ENCODE results near the gene MYG1. TPM values are rescaled to one million over a fixed set of nuclear protein-coding genes. Genes with fewer than 3 reads are reported as not detected.

MYG1 gene
- total and polyA plus RNA-seq, 2 of the 13 experiments (the other 11 are each of a cell fraction or from before 2014, with no cell fraction given): 38.6 to 58.0 TPM

- TF ChIP-seq, protein P1, sequence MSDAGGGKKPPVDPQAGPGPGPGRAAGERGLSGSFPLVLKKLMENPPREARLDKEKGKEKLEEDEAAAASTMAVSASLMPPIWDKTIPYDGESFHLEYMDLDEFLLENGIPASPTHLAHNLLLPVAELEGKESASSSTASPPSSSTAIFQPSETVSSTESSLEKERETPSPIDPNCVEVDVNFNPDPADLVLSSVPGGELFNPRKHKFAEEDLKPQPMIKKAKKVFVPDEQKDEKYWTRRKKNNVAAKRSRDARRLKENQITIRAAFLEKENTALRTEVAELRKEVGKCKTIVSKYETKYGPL (CRISPR knock-in tag; IDR thresholded peaks at IDR 0.05): no peak
- TF ChIP-seq, protein P2, sequence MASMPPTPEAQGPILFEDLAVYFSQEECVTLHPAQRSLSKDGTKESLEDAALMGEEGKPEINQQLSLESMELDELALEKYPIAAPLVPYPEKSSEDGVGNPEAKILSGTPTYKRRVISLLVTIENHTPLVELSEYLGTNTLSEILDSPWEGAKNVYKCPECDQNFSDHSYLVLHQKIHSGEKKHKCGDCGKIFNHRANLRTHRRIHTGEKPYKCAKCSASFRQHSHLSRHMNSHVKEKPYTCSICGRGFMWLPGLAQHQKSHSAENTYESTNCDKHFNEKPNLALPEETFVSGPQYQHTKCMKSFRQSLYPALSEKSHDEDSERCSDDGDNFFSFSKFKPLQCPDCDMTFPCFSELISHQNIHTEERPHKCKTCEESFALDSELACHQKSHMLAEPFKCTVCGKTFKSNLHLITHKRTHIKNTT (CRISPR knock-in tag; IDR thresholded peaks at IDR 0.05): no peak
- TF ChIP-seq, protein P3, sequence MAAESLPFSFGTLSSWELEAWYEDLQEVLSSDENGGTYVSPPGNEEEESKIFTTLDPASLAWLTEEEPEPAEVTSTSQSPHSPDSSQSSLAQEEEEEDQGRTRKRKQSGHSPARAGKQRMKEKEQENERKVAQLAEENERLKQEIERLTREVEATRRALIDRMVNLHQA (CRISPR knock-in tag; IDR thresholded peaks at IDR 0.05): no peak
- TF ChIP-seq HDAC6 (IDR thresholded peaks at IDR 0.05; ENCODE audit: low read depth, low read length): no peak
- no peak for TF ChIP-seq GTF3A (CRISPR knock-in tag; conservative IDR thresholded peaks at IDR 0.05)
- no peak for TF ChIP-seq ESRRA (CRISPR knock-in tag; IDR thresholded peaks at IDR 0.05; ENCODE audit: low read depth)
- peak; percentile 65; the same call in 1 of the 2 replicates for TF ChIP-seq RFXAP (CRISPR knock-in tag; IDR thresholded peaks at IDR 0.05; ENCODE audit: borderline replicate concordance)
- TF ChIP-seq, protein P4, sequence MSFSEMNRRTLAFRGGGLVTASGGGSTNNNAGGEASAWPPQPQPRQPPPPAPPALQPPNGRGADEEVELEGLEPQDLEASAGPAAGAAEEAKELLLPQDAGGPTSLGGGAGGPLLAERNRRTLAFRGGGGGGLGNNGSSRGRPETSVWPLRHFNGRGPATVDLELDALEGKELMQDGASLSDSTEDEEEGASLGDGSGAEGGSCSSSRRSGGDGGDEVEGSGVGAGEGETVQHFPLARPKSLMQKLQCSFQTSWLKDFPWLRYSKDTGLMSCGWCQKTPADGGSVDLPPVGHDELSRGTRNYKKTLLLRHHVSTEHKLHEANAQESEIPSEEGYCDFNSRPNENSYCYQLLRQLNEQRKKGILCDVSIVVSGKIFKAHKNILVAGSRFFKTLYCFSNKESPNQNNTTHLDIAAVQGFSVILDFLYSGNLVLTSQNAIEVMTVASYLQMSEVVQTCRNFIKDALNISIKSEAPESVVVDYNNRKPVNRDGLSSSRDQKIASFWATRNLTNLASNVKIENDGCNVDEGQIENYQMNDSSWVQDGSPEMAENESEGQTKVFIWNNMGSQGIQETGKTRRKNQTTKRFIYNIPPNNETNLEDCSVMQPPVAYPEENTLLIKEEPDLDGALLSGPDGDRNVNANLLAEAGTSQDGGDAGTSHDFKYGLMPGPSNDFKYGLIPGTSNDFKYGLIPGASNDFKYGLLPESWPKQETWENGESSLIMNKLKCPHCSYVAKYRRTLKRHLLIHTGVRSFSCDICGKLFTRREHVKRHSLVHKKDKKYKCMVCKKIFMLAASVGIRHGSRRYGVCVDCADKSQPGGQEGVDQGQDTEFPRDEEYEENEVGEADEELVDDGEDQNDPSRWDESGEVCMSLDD (CRISPR knock-in tag; IDR thresholded peaks at IDR 0.05; ENCODE audit: borderline replicate concordance): 0 out of 2 replicates have a peak, but pooled peaks have one; percentile 56
- TF ChIP-seq SIX1 (CRISPR knock-in tag; IDR thresholded peaks at IDR 0.05; ENCODE audit: borderline replicate concordance): peak; percentile 46; the same call in 1 of the 2 replicates
- peak; percentile 56 for TF ChIP-seq ASH2L (IDR thresholded peaks at IDR 0.05; ENCODE audit: insufficient read length, low read depth, low read length)
- no peak for TF ChIP-seq ZIK1 (CRISPR knock-in tag; IDR thresholded peaks at IDR 0.05; ENCODE audit: borderline replicate concordance, low read depth)
- TF ChIP-seq, protein P5, sequence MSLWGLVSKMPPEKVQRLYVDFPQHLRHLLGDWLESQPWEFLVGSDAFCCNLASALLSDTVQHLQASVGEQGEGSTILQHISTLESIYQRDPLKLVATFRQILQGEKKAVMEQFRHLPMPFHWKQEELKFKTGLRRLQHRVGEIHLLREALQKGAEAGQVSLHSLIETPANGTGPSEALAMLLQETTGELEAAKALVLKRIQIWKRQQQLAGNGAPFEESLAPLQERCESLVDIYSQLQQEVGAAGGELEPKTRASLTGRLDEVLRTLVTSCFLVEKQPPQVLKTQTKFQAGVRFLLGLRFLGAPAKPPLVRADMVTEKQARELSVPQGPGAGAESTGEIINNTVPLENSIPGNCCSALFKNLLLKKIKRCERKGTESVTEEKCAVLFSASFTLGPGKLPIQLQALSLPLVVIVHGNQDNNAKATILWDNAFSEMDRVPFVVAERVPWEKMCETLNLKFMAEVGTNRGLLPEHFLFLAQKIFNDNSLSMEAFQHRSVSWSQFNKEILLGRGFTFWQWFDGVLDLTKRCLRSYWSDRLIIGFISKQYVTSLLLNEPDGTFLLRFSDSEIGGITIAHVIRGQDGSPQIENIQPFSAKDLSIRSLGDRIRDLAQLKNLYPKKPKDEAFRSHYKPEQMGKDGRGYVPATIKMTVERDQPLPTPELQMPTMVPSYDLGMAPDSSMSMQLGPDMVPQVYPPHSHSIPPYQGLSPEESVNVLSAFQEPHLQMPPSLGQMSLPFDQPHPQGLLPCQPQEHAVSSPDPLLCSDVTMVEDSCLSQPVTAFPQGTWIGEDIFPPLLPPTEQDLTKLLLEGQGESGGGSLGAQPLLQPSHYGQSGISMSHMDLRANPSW (CRISPR knock-in tag; IDR thresholded peaks at IDR 0.05; ENCODE audit: borderline replicate concordance): no peak
- TF ChIP-seq SSRP1 (CRISPR knock-in tag; IDR thresholded peaks at IDR 0.05): peak; percentile 39; the same call in 1 of the 2 replicates
- TF ChIP-seq NFYB (CRISPR knock-in tag; IDR thresholded peaks at IDR 0.05): no peak
- TF ChIP-seq ATF1 (CRISPR knock-in tag; IDR thresholded peaks at IDR 0.05): no peak
- TF ChIP-seq FOXP1 (IDR thresholded peaks at IDR 0.05): no peak
- no peak for TF ChIP-seq FOXP1 (CRISPR knock-in tag; IDR thresholded peaks at IDR 0.05)
- TF ChIP-seq, protein P6, sequence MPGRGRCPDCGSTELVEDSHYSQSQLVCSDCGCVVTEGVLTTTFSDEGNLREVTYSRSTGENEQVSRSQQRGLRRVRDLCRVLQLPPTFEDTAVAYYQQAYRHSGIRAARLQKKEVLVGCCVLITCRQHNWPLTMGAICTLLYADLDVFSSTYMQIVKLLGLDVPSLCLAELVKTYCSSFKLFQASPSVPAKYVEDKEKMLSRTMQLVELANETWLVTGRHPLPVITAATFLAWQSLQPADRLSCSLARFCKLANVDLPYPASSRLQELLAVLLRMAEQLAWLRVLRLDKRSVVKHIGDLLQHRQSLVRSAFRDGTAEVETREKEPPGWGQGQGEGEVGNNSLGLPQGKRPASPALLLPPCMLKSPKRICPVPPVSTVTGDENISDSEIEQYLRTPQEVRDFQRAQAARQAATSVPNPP (CRISPR knock-in tag; IDR thresholded peaks at IDR 0.05): no peak
- TF ChIP-seq RNF2 (conservative IDR thresholded peaks at IDR 0.05; ENCODE audit: low read depth): no peak
- TF ChIP-seq, protein P7, sequence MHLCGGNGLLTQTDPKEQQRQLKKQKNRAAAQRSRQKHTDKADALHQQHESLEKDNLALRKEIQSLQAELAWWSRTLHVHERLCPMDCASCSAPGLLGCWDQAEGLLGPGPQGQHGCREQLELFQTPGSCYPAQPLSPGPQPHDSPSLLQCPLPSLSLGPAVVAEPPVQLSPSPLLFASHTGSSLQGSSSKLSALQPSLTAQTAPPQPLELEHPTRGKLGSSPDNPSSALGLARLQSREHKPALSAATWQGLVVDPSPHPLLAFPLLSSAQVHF (CRISPR knock-in tag; IDR thresholded peaks at IDR 0.05): no peak
Measured at GRCh38 chr12:53251477-53252348, 47.8 kb upstream of the MYG1 start (continued).

Measured in HepG2 (cell line).